ENCODE measurements around the gene ABCA13. TPM values are rescaled to one million over a fixed set of nuclear protein-coding genes. Genes with fewer than 3 reads are reported as not detected.

ABCA13 gene
- total RNA-seq, 4 donors from 2014 or later = under 0.01 to 0.96 (median 0.35) TPM

DNA sequence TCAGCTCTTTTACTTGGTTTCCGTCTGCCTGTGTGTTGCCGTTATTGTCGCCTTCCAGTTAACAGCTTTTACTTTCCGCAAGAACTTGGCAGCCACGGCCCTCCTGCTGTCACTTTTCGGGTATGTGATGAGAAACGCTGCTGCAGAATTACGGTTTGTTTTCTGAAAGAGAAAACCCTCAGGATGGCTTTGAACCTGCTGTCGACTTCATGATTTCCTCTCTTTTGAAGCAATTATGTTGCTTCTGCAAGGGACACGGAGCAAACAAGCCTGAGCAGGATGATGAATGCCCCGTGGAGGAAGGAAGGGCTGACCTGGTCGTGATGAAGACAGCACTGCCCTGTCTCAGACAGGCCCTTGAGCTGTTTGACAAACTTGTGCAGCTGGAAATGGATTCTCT is 339.8 kb downstream of the ABCA13 start:
- no peaks in the 10 kb centered on the region for H3K4me1 ChIP-seq
- H3K27me3 ChIP-seq = no peaks in the 10 kb centered on the region
- DNase-seq = no peak
- intact Hi-C loops (cut with DNase I; ENCODE audit: low total_unique reads) = no loop called here
- no peaks in the 10 kb centered on the region for H3K36me3 ChIP-seq
- TF ChIP-seq POLR2AphosphoS5 (IDR thresholded peaks at IDR 0.05) (no peak), POLR2A (IDR thresholded peaks at IDR 0.05) (no peak), EP300 (IDR thresholded peaks at IDR 0.05; ENCODE audit: low read depth) (no peak)
- TF ChIP-seq, protein P1, sequence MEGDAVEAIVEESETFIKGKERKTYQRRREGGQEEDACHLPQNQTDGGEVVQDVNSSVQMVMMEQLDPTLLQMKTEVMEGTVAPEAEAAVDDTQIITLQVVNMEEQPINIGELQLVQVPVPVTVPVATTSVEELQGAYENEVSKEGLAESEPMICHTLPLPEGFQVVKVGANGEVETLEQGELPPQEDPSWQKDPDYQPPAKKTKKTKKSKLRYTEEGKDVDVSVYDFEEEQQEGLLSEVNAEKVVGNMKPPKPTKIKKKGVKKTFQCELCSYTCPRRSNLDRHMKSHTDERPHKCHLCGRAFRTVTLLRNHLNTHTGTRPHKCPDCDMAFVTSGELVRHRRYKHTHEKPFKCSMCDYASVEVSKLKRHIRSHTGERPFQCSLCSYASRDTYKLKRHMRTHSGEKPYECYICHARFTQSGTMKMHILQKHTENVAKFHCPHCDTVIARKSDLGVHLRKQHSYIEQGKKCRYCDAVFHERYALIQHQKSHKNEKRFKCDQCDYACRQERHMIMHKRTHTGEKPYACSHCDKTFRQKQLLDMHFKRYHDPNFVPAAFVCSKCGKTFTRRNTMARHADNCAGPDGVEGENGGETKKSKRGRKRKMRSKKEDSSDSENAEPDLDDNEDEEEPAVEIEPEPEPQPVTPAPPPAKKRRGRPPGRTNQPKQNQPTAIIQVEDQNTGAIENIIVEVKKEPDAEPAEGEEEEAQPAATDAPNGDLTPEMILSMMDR (IDR thresholded peaks at IDR 0.05) = no peak
- no peaks in the 10 kb centered on the region for H3K9me3 ChIP-seq
- H3K27ac ChIP-seq = no peak overlapping the region
- H3K4me3 ChIP-seq = no peak overlapping the region
- in situ Hi-C loops (cut with MboI; ENCODE audit: low pct_ligation_motif_present in 1 of 4, low pct_unique_long_range_greater_than_20kb in 1 of 4, low sequenced_read_pairs in 3 of 4) = no loop called here
- WGBS, 2 donors (ENCODE audit: low coverage in 1 of 2) = 49 to 61% methylated on average over 8 to 12 of the region's 12 CpGs

GRCh38 chr7:48512892-48513291 is 341.6 kb downstream of the ABCA13 start:
- WGBS, 2 donors (ENCODE audit: low coverage in 1 of 2) = 68 to 76% methylated on average over 6 of the region's 6 CpGs
- TF ChIP-seq POLR2A (IDR thresholded peaks at IDR 0.05) = no peak
- TF ChIP-seq POLR2AphosphoS5 (IDR thresholded peaks at IDR 0.05) = no peak
- TF ChIP-seq EP300 (IDR thresholded peaks at IDR 0.05; ENCODE audit: low read depth) = no peak
- TF ChIP-seq, protein P1 (IDR thresholded peaks at IDR 0.05) = no peak
- in situ Hi-C loops (cut with MboI; ENCODE audit: low pct_ligation_motif_present in 1 of 4, low pct_unique_long_range_greater_than_20kb in 1 of 4, low sequenced_read_pairs in 3 of 4) (no loop called here), intact Hi-C loops (cut with DNase I; ENCODE audit: low total_unique reads) (no loop called here)
- H3K36me3 ChIP-seq = no peaks in the 10 kb centered on the region
- no peaks in the 10 kb centered on the region for H3K4me1 ChIP-seq
- no peaks in the 10 kb centered on the region for H3K27me3 ChIP-seq
- H3K9me3 ChIP-seq = no peaks in the 10 kb centered on the region
- DNase-seq = no peak
- no peak overlapping the region for H3K27ac ChIP-seq
- H3K4me3 ChIP-seq = no peak overlapping the region

GRCh38 chr7:48515171-48515570 is 343.9 kb downstream of the ABCA13 start:
- H3K27me3 ChIP-seq = no peaks in the 10 kb centered on the region
- H3K27ac ChIP-seq = no peak overlapping the region
- in situ Hi-C loops (cut with MboI; ENCODE audit: low pct_ligation_motif_present in 1 of 4, low pct_unique_long_range_greater_than_20kb in 1 of 4, low sequenced_read_pairs in 3 of 4) = no loop called here
- H3K4me3 ChIP-seq = no peak overlapping the region
- intact Hi-C loops (cut with DNase I; ENCODE audit: low total_unique reads) = no loop called here
- no peaks in the 10 kb centered on the region for H3K9me3 ChIP-seq
- 71 to 74% methylated on average over 3 of the region's 3 CpGs for WGBS, 2 donors (ENCODE audit: low coverage in 1 of 2)
- DNase-seq = no peak
- H3K4me1 ChIP-seq = no peaks in the 10 kb centered on the region
- no peaks in the 10 kb centered on the region for H3K36me3 ChIP-seq
- TF ChIP-seq EP300 (IDR thresholded peaks at IDR 0.05; ENCODE audit: low read depth) (no peak), POLR2AphosphoS5 (IDR thresholded peaks at IDR 0.05) (no peak), POLR2A (IDR thresholded peaks at IDR 0.05) (no peak)
- TF ChIP-seq, protein P1 (IDR thresholded peaks at IDR 0.05) = no peak

DNA sequence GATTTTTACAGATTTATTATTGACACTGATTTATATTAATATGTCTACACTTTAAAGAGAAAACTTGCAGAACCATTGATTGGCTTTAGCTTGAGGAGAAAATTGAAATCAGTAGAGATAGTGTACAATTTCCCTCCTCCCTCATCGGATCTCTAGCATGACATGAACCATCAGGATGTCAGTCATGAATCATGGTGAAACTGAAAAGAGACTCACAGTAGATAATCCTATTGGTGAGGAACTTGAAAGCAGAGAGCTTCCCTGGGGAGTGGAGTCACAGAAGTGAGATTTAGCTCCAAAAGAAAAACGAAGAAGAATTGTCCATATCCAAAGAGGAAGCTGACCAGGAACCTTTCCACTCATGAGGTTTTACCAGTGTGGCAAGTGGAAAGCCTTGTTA is 346.8 kb downstream of the ABCA13 start:
- in situ Hi-C loops (cut with MboI; ENCODE audit: low pct_ligation_motif_present in 1 of 4, low pct_unique_long_range_greater_than_20kb in 1 of 4, low sequenced_read_pairs in 3 of 4) = no loop called here
- no peak for DNase-seq
- no peaks in the 10 kb centered on the region for H3K4me1 ChIP-seq

More for the DNA sequence above, 346.8 kb downstream of the ABCA13 start:
- no peak overlapping the region for H3K27ac ChIP-seq
- no peaks in the 10 kb centered on the region for H3K9me3 ChIP-seq
- TF ChIP-seq, protein P1 (IDR thresholded peaks at IDR 0.05) = no peak
- no peak for TF ChIP-seq EP300 (IDR thresholded peaks at IDR 0.05; ENCODE audit: low read depth)
- no peak for TF ChIP-seq POLR2A (IDR thresholded peaks at IDR 0.05)
- no peak for TF ChIP-seq POLR2AphosphoS5 (IDR thresholded peaks at IDR 0.05)
- 60 to 61% methylated on average over 2 of the region's 2 CpGs for WGBS, 2 donors (ENCODE audit: low coverage in 1 of 2)
- H3K4me3 ChIP-seq = no peak overlapping the region
- no peaks in the 10 kb centered on the region for H3K36me3 ChIP-seq
- H3K27me3 ChIP-seq = no peaks in the 10 kb centered on the region
- intact Hi-C loops (cut with DNase I; ENCODE audit: low total_unique reads) = no loop called here
